ENCODE measurements around the gene IFI35. TPM values are rescaled to one million over a fixed set of nuclear protein-coding genes. Genes with fewer than 3 reads are reported as not detected.
"Not testable (repeated sequence)": the region's sequence is repeated elsewhere in the genome, so short reads cannot be mapped to it uniquely, and the experiment has no call there.

Gene IFI35
- total RNA-seq, 4 donors from 2014 or later: 36.1 to 59.0 (median 37.9) TPM

DNA sequence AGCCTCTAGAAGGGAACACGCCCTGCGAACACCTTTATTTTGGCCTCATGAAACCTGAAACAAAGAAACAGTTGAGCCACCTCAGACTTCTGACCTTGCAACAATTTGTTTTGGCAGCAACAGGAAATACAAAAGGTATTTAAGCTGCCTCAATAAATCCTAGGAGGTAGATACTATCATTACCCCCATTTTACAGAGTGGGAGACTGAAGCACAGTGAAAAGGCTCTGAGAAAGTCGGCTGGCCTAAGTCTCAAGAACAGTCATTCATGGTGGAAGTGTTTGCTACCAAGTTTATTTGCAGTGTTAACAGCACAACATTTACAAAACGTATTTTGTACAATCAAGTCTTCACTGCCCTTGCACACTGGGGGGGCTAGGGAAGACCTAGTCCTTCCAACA is 37.4 kb downstream of the IFI35 start:
- WGBS, 2 donors: 80 to 90% methylated on average over 4 of the region's 4 CpGs
- no peak overlapping the region for H3K27ac ChIP-seq

DNA sequence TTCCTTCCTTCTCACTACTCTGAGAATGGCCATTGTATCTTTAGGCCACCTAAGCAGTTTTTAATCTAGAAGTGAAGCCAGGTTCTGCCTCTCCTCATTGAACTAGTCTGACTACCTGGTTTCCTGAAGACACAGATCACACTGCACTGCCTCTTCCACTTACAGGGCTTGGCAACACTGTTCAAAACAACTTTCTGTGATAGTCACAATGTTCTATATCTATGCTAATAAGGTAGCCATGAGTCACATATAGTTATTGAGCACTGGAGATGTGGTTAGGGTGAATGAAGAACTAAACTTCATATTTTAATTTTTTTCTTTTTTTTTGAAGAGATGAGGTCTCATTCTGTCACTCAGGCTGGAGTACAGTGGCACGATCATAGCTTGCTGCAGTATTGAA is 45.4 kb downstream of the IFI35 start:
- TF ChIP-seq EP300 (IDR thresholded peaks at IDR 0.05) (no peak), POLR2A (IDR thresholded peaks at IDR 0.05) (no peak)
- TF ChIP-seq, protein P1, sequence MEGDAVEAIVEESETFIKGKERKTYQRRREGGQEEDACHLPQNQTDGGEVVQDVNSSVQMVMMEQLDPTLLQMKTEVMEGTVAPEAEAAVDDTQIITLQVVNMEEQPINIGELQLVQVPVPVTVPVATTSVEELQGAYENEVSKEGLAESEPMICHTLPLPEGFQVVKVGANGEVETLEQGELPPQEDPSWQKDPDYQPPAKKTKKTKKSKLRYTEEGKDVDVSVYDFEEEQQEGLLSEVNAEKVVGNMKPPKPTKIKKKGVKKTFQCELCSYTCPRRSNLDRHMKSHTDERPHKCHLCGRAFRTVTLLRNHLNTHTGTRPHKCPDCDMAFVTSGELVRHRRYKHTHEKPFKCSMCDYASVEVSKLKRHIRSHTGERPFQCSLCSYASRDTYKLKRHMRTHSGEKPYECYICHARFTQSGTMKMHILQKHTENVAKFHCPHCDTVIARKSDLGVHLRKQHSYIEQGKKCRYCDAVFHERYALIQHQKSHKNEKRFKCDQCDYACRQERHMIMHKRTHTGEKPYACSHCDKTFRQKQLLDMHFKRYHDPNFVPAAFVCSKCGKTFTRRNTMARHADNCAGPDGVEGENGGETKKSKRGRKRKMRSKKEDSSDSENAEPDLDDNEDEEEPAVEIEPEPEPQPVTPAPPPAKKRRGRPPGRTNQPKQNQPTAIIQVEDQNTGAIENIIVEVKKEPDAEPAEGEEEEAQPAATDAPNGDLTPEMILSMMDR (IDR thresholded peaks at IDR 0.05): no peak
- H3K27ac ChIP-seq: no peak overlapping the region
- no peak overlapping the region for H3K4me3 ChIP-seq
- no peaks in the 10 kb centered on the region for H3K9me3 ChIP-seq
- no peaks in the 10 kb centered on the region for H3K27me3 ChIP-seq
- no peak for DNase-seq (ENCODE audit: low spot score in 2 of 2)
- no peaks in the 10 kb centered on the region for H3K4me1 ChIP-seq
- 88 to 90% methylated on average over 1 of the region's 1 CpG for WGBS, 2 donors
- H3K36me3 ChIP-seq: peaks cover 0 to 49% (median 0%) of the 10 kb centered on the region in 3 donors

More for the DNA sequence above, 37.4 kb downstream of the IFI35 start:
- H3K4me1 ChIP-seq: no peaks in the 10 kb centered on the region
- no peak overlapping the region for H3K4me3 ChIP-seq
- no peak for DNase-seq (ENCODE audit: low spot score in 2 of 2)
- H3K36me3 ChIP-seq: peaks cover 0 to 8% (median 0%) of the 10 kb centered on the region in 3 donors
- H3K9me3 ChIP-seq: no peaks in the 10 kb centered on the region
- TF ChIP-seq EP300 (IDR thresholded peaks at IDR 0.05): no peak
- TF ChIP-seq, protein P1 (IDR thresholded peaks at IDR 0.05): no peak
- no peaks in the 10 kb centered on the region for H3K27me3 ChIP-seq

DNA sequence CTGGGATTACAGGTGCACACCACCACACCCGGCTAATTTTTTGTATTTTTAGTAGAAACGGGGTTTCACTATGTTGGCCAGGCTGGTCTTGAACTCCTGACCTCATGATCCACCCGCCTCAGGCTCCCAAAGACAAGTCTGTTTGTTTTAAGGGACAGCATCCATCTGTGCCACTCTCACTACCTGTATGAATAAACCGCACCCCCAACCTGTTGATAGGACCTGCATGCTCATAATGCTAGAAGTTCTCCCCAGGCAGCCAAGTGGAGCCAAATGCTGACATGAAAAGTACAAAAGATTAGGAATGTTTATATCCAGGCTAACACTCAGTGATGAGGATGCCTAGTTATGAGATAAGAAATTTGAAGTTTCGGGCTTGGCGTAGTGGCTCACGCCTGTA is 46.4 kb downstream of the IFI35 start:
- peaks cover 0 to 50% (median 0%) of the 10 kb centered on the region in 3 donors for H3K36me3 ChIP-seq
- not testable (repeated sequence) for H3K4me1 ChIP-seq; DNase-seq (ENCODE audit: low spot score in 2 of 2); H3K27me3 ChIP-seq; H3K4me3 ChIP-seq; H3K9me3 ChIP-seq; H3K27ac ChIP-seq
- WGBS, 2 donors: 95% methylated on average over 7 of the region's 7 CpGs

DNA sequence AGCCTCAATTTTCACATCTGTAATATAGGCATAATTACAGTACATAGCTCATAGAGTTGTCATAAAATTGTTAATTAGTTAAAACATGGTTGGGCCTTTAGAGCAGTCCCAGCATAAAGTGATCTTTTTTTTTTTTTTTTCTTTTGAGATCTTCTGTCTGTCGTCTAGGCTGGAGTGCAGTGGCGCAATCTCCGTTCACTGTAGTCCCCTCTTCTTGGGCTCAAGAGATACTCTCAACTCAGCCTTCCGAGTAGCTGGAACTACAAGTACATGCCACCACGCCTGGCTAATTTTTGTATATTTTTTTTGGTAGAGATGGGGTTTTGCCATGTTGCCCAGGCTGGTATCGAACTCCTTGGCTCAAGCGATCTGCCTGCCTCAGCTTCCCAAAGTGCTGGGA is 49.5 kb downstream of the IFI35 start:
- 96 to 98% methylated on average over 7 of the region's 7 CpGs for whole genome bisulfite sequencing, 2 donors
- no peak overlapping the region for H3K4me3 ChIP-seq
- no peaks in the 10 kb centered on the region for H3K9me3 ChIP-seq
- H3K4me1 ChIP-seq: no peaks in the 10 kb centered on the region
- no peaks in the 10 kb centered on the region for H3K27me3 ChIP-seq
- H3K27ac ChIP-seq: no peak overlapping the region
- H3K36me3 ChIP-seq: peaks cover 0 to 43% (median 0%) of the 10 kb centered on the region in 3 donors
- DNase-seq (ENCODE audit: low spot score in 2 of 2): no peak
- no peak for TF ChIP-seq POLR2A (IDR thresholded peaks at IDR 0.05)

DNA sequence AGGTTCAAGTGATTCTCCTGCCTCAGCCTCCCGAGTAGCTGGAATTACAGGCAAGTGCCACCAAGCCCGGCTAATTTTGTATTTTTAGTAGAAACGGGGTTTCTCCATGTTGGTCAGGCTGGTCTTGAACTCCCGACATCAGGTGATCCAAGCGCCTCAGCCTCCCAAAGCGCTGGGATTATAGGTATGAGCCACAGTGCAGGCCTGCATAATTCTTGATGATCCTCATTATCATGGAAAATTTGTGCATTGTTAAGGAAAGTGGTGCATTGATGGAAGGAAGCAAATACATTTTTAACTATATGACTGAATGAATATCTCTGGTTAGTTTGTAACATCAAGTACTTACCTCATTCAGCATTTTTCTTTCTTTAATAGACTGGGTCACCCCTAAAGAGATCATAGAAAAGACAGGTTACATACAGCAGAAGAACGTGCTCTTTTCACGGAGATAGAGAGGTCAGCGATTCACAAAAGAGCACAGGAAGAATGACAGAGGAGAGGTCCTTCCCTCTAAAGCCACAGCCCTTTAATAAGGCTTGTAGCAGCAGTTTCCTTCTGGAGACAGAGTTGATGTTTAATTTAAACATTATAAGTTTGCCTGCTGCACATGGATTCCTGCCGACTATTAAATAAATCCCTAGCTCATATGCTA is 56.5 kb downstream of the IFI35 start:
- no peak for DNase-seq (ENCODE audit: low spot score in 2 of 2)
- no peaks in the 10 kb centered on the region for H3K27me3 ChIP-seq
- no peak overlapping the region for H3K4me3 ChIP-seq
- 91 to 95% methylated on average over 10 of the region's 10 CpGs for WGBS, 2 donors
- H3K9me3 ChIP-seq: no peaks in the 10 kb centered on the region
- H3K4me1 ChIP-seq: no peaks in the 10 kb centered on the region
- TF ChIP-seq POLR2A (IDR thresholded peaks at IDR 0.05) (no peak), EP300 (IDR thresholded peaks at IDR 0.05) (no peak)
- TF ChIP-seq, protein P1 (IDR thresholded peaks at IDR 0.05): no peak
- H3K27ac ChIP-seq: no peak overlapping the region
- H3K36me3 ChIP-seq: peaks cover 0 to 12% (median 0%) of the 10 kb centered on the region in 3 donors

Small RNA genes within 50 kb of the gene (small RNA-seq; reads per million reads assigned to genes)
- gene AARSD1: not detected

Other genes with a start within 250 kb of the IFI35 start
- gene RAMP2, start 245.6 kb upstream of the IFI35 start, total RNA-seq: 100 to 1,000 TPM in 1 of 4 donors, 10 to 100 TPM in 3; 32.6 to 113 (median 51.4) TPM
- gene VPS25, start 233.3 kb upstream of the IFI35 start, total RNA-seq: 10 to 100 TPM; 24.5 to 44.7 (median 38.2) TPM
- 10 to 100 TPM in 2 of 4 donors, 1 to 10 TPM in 2; 3.6 to 15.6 (median 9.1) TPM for gene WNK4, start 226.2 kb upstream of the IFI35 start, total RNA-seq
- gene COA3, start 208.1 kb upstream of the IFI35 start, total RNA-seq: 10 to 100 TPM; 58.2 to 91.7 (median 62.6) TPM
- gene CNTD1, start 207.9 kb upstream of the IFI35 start, total RNA-seq: under 1 TPM in 1 of 4 donors, not detected in 3; 0.22 TPM
- gene BECN1, start 182.5 kb upstream of the IFI35 start, total RNA-seq: 100 to 1,000 TPM in 1 of 4 donors, 10 to 100 TPM in 3; 76.7 to 104 (median 80.4) TPM
- 10 to 100 TPM; 42.2 to 86.7 (median 53.7) TPM for gene PSME3, start 173.4 kb upstream of the IFI35 start, total RNA-seq
- gene AOC2, start 162.2 kb upstream of the IFI35 start, total RNA-seq: 1 to 10 TPM; 2.0 to 3.3 (median 3.0) TPM
- 10 to 100 TPM; 49.0 to 74.1 (median 53.0) TPM for gene AOC3, start 155.6 kb upstream of the IFI35 start, total RNA-seq
- gene G6PC1, start 106.0 kb upstream of the IFI35 start, total RNA-seq: not detected
- 10 to 100 TPM; 26.0 to 42.0 (median 31.3) TPM for gene AARSD1, start 42.3 kb upstream of the IFI35 start, total RNA-seq
- not detected for gene PTGES3L, start 26.7 kb upstream of the IFI35 start, total RNA-seq
- gene RUNDC1, start 26.2 kb upstream of the IFI35 start, total RNA-seq: 10 to 100 TPM; 10.7 to 15.6 (median 12.9) TPM
- gene RPL27, start 8.4 kb upstream of the IFI35 start, total RNA-seq: 1,000 to 10,000 TPM in 1 of 4 donors, 100 to 1,000 TPM in 3; 500 to 1,072 (median 818) TPM
- 100 to 1,000 TPM; 203 to 246 (median 228) TPM for gene VAT1, start 15.6 kb downstream of the IFI35 start, total RNA-seq
- 1 to 10 TPM in 3 of 4 donors, under 1 TPM in 1; 0.59 to 2.6 (median 1.9) TPM for gene RND2, start 18.4 kb downstream of the IFI35 start, total RNA-seq
- 1 to 10 TPM; 4.6 to 9.8 (median 6.9) TPM for gene BRCA1, start 118.6 kb downstream of the IFI35 start, total RNA-seq
- 10 to 100 TPM; 61.7 to 80.0 (median 73.5) TPM for gene NBR1, start 164.4 kb downstream of the IFI35 start, total RNA-seq
- gene TMEM106A, start 205.1 kb downstream of the IFI35 start, total RNA-seq: 10 to 100 TPM in 3 of 4 donors, 1 to 10 TPM in 1; 5.1 to 28.5 (median 11.9) TPM
- not detected for gene CCDC200, start 221.8 kb downstream of the IFI35 start, total RNA-seq
- gene RNU2-1, start 227.2 kb downstream of the IFI35 start, total RNA-seq: not detected